OCI-LY3 (cell line): ENCODE data around the gene SMAD5.

Experiments used
- H2AFZ ChIP-seq: fragments of 200-600, 300-600 bp; shearing (Covaris generic); 2 replicates; pipeline ENCODE4 v1.6.0; 2014; ENCODE audit warnings: antibody characterized with exemption, low read depth, low read length
- H3K27ac ChIP-seq: fragments of 200-600, 300-600 bp; sonication (generic); 2 replicates; pipeline ENCODE4 v1.5.1; 2014; ENCODE audit warnings: mild to moderate bottlenecking, low read length, moderate library complexity, mixed read lengths
- H3K27me3 ChIP-seq: fragments of 200-600, 300-600 bp; sonication (generic); 2 replicates; pipeline ENCODE4 v1.6.1; 2014; ENCODE audit warnings: low read depth, low read length, mixed read lengths
- H3K36me3 ChIP-seq: fragments of 200-600, 300-600 bp; sonication (generic); replicated peaks from 2 replicates; pipeline ENCODE3; 2014; ENCODE audit warnings: low read depth, low read length, mixed read lengths
- H3K4me1 ChIP-seq: fragments of 300-600, 200-600 bp; sonication (generic); 2 replicates; pipeline ENCODE4 v1.6.1; 2014; ENCODE audit warnings: low read length, mixed read lengths
- H3K4me2 ChIP-seq: fragments of 200-600, 300-600 bp; sonication (generic); 2 replicates; pipeline ENCODE4 v1.6.1; 2014; ENCODE audit warnings: low read length, mixed read lengths
- H3K4me3 ChIP-seq: fragments of 300-600, 200-600 bp; sonication (generic); 2 replicates; pipeline ENCODE4 v1.5.1; 2014; ENCODE audit warnings: antibody characterized with exemption, mild to moderate bottlenecking, low read length, moderate library complexity
- H3K79me2 ChIP-seq: fragments of 300-600, 200-600 bp; shearing (Covaris generic); 2 replicates; pipeline ENCODE4 v1.6.1; 2014; ENCODE audit warnings: mild to moderate bottlenecking, low read length, mixed read lengths
- H3K9ac ChIP-seq: fragments of 300-600, 200-600 bp; shearing (Covaris generic); 2 replicates; pipeline ENCODE4 v1.6.0; 2014; ENCODE audit warnings: mild to moderate bottlenecking, low read length, moderate library complexity
- H3K9me3 ChIP-seq: fragments of 200-600, 300-600 bp; shearing (Covaris generic); 2 replicates; pipeline ENCODE4 v1.6.1; 2014; ENCODE audit warnings: low read length, mixed read lengths; ENCODE audit not compliant: insufficient read depth
- H4K20me1 ChIP-seq: fragments of 200-600, 300-600 bp; sonication (generic); 2 replicates; pipeline ENCODE4 v1.6.1; 2016; ENCODE audit warnings: low read length, mixed read lengths; ENCODE audit not compliant: insufficient read depth
- EZH2phosphoT487 ChIP-seq: fragments of 200-600 bp; shearing (Covaris generic); IDR thresholded peaks from 2 replicates; pipeline ENCODE4 v1.6.1; 2018; ENCODE audit warnings: antibody characterized with exemption, mixed run types, low read depth
- TF ChIP-seq, protein P1 (sequence below): fragments of 200-600, 300-600 bp; sonication (generic); IDR thresholded peaks from 2 replicates; pipeline ENCODE4 v1.5.1; 2014; ENCODE audit warnings: antibody characterized with exemption, low read length, low read depth

Gene SMAD5

DNA sequence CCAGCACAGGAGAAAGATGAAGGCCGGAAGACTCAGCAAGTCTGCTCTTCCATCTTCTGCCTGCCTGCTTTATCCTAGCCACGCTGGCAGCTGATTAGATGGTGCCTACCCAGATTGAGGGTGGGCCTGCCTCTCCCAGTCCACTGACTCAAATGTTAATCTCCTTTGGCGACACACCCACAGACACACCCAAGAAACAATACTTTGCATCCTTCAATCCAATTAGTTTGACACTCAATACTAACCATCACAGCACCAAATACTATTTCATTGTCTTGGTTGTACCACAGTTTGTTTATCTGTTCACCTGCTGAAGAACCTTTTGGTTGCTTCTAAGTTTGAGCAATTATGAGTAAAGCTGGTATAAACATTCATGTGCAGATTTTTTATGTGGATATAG is 36.6 kb downstream of the SMAD5 start:
- Histone ChIP-seq H3K4me2 (no peak overlapping the region), H3K4me1 (peaks cover 18% of the 10 kb centered on the region), H2AFZ (no peak overlapping the region), H3K27me3 (no peaks in the 10 kb centered on the region), H3K27ac (no peak overlapping the region), H3K4me3 (no peak overlapping the region), H4K20me1 (peaks cover 11% of the 10 kb centered on the region), H3K79me2 (no peaks in the 10 kb centered on the region), H3K9me3 (no peaks in the 10 kb centered on the region), H3K36me3 (peaks cover 7% of the 10 kb centered on the region), H3K9ac (no peak overlapping the region)
- TF ChIP-seq, protein P1, sequence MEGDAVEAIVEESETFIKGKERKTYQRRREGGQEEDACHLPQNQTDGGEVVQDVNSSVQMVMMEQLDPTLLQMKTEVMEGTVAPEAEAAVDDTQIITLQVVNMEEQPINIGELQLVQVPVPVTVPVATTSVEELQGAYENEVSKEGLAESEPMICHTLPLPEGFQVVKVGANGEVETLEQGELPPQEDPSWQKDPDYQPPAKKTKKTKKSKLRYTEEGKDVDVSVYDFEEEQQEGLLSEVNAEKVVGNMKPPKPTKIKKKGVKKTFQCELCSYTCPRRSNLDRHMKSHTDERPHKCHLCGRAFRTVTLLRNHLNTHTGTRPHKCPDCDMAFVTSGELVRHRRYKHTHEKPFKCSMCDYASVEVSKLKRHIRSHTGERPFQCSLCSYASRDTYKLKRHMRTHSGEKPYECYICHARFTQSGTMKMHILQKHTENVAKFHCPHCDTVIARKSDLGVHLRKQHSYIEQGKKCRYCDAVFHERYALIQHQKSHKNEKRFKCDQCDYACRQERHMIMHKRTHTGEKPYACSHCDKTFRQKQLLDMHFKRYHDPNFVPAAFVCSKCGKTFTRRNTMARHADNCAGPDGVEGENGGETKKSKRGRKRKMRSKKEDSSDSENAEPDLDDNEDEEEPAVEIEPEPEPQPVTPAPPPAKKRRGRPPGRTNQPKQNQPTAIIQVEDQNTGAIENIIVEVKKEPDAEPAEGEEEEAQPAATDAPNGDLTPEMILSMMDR, result no peak
- no peak for TF ChIP-seq EZH2phosphoT487

DNA sequence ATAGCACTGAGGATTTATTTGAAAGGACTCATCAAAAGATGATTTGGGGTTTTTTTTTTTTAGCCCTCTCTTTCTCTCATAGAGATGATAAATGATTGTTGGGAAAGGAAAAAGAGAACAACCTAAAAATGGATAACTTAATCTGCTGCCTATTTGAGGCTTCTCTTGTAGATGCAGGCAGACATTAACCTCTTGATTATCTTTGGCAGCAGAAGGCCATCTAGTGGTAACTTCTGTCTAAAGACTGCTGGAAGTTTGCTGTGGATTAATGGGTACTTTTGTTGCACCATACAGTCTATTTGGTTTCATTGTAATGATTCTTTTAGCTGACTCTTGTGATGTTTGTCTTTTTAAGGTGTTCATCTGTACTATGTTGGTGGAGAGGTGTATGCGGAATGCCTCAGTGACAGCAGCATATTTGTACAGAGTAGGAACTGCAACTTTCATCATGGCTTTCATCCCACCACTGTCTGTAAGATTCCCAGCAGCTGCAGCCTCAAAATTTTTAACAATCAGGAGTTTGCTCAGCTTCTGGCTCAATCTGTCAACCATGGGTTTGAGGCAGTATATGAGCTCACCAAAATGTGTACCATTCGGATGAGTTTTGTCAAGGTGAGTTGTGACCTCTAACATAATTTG is 41.5 kb downstream of the SMAD5 start:
- no peak for TF ChIP-seq EZH2phosphoT487
- TF ChIP-seq, protein P1, result peak; percentile 59
- Histone ChIP-seq H3K36me3 (peaks cover 8% of the 10 kb centered on the region), H2AFZ (no peak overlapping the region)

DNA sequence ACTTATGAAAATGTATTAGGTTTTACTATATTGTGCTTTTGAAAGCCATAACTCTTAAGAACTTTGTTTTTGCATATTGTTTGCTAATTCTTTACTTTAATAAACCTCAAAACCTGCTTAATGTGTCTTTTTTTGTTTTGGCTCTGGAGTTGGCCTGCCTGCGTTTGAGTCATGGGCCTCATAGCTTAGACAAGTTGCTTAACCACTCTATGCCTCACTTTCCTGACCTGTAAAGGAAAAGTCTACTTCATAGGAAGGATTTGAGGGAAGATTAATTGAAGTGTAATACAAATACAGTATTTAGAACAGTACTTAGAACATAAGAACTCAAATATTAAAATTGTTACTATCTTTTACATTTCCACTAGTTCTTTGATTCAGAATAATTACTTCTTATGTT is 50.0 kb downstream of the SMAD5 start:
- H3K36me3 ChIP-seq, result no peaks in the 10 kb centered on the region
- H3K4me2 ChIP-seq, result no peak overlapping the region
- no peak for TF ChIP-seq EZH2phosphoT487
- TF ChIP-seq, protein P1, result no peak

More for the DNA sequence above, 41.5 kb downstream of the SMAD5 start:
- no peaks in the 10 kb centered on the region for H3K79me2 ChIP-seq
- peaks cover 5% of the 10 kb centered on the region; the same call in 1 of the 2 replicates for H4K20me1 ChIP-seq
- H3K9me3 ChIP-seq, result no peaks in the 10 kb centered on the region
- no peak overlapping the region for H3K9ac ChIP-seq
- H3K4me3 ChIP-seq, result no peak overlapping the region
- no peak overlapping the region for H3K27ac ChIP-seq
- H3K4me1 ChIP-seq, result peaks cover 7% of the 10 kb centered on the region
- no peak overlapping the region for H3K4me2 ChIP-seq
- no peaks in the 10 kb centered on the region for H3K27me3 ChIP-seq

DNA sequence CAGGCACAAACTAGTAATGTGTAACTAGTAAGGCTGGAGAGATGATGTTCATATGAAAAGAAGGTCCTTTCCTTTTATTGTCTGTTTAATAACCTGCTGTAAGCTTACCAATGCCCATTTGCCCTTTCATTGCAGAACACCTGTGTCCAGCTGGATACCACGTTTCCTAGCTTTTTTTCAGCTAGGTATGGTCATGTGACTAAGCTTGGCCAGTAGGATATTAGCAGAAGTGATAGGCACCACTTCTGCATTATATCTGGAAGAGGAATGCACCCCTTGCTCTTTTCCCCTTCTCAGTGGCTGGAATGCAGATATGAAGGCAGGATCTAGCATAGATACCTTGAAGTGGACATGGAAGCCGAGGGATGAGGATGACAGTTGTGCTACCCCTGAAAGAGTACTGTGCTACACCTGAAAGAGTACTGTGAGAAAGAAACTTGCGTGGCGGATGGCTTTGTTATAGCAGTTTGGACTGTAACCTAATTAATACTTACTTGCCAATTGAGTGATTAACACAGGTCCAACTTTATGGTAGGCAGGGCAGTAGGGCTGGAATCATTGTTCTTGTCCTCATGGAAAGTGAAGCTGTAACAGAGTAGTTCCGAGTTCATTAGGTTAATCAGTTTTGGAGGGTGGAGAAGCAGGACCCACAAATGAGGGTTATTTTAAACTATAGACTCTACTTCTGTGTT is 53.5 kb downstream of the SMAD5 start:
- H3K4me2 ChIP-seq, result no peak overlapping the region
- no peak overlapping the region for H3K9ac ChIP-seq
- H3K27me3 ChIP-seq, result no peaks in the 10 kb centered on the region
- TF ChIP-seq, protein P1, result no peak
- no peak overlapping the region for H3K27ac ChIP-seq
- H2AFZ ChIP-seq, result no peak overlapping the region
- no peaks in the 10 kb centered on the region for H3K36me3 ChIP-seq
- no peak overlapping the region for H3K4me3 ChIP-seq
- no peaks in the 10 kb centered on the region for H3K9me3 ChIP-seq
- H3K4me1 ChIP-seq, result no peaks in the 10 kb centered on the region
- no peaks in the 10 kb centered on the region for H3K79me2 ChIP-seq
- H4K20me1 ChIP-seq, result no peaks in the 10 kb centered on the region

More for the DNA sequence above, 50.0 kb downstream of the SMAD5 start:
- Histone ChIP-seq H4K20me1 (no peaks in the 10 kb centered on the region), H3K4me3 (no peak overlapping the region), H3K4me1 (no peaks in the 10 kb centered on the region), H2AFZ (no peak overlapping the region), H3K79me2 (no peaks in the 10 kb centered on the region), H3K9me3 (no peaks in the 10 kb centered on the region), H3K27me3 (no peaks in the 10 kb centered on the region), H3K27ac (no peak overlapping the region), H3K9ac (no peak overlapping the region)
